Measurements from ENCODE around the gene CPVL.

The CPVL gene

DNA sequence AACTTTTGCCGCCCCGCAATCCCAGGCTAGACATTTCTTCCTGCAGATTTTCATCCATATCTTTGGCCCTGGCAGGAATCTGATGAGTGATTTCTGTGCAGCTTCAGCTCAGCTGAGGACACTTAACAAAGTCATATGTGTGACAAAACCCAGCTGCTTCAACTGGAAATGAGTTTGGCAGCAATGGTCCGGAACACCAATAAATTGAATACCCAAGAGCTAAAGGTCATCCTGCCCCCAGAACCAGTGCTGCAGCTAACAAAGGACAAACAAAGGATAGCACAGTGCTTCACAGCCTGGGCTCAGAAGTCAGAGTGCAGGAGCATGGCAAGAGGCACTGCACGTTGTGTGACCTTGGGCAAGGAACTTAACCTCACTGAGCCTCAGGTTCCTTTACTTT, 148.2 kb downstream of the CPVL start:
- CTCF ChIA-PET = no interaction called here

DNA sequence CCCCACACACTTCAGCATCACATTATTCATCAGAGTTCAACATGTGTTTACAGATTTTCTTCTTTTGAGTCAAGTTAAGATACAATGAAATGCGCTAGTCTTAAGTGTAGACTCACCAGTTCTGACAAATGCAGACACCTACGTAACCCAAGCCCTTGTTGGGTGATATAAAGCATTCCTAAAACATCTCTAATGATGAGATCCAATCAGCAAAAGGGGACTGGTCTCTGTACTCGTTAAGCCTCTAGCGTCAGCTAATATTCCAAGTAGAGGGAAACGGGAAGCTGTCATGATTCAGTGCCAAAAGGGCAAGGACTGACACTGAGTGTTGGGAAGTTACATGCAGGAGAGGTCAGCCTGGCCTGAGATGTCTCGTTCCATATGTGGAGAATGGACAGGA, 149.5 kb downstream of the CPVL start:
- TF ChIP-seq, protein P1, sequence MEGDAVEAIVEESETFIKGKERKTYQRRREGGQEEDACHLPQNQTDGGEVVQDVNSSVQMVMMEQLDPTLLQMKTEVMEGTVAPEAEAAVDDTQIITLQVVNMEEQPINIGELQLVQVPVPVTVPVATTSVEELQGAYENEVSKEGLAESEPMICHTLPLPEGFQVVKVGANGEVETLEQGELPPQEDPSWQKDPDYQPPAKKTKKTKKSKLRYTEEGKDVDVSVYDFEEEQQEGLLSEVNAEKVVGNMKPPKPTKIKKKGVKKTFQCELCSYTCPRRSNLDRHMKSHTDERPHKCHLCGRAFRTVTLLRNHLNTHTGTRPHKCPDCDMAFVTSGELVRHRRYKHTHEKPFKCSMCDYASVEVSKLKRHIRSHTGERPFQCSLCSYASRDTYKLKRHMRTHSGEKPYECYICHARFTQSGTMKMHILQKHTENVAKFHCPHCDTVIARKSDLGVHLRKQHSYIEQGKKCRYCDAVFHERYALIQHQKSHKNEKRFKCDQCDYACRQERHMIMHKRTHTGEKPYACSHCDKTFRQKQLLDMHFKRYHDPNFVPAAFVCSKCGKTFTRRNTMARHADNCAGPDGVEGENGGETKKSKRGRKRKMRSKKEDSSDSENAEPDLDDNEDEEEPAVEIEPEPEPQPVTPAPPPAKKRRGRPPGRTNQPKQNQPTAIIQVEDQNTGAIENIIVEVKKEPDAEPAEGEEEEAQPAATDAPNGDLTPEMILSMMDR (conservative IDR thresholded peaks at IDR 0.05; ENCODE audit: low read depth) = no peak
- no peak overlapping the region for H3K27ac ChIP-seq
- ChIA-PET CTCF (no interaction called here), POLR2A (ENCODE audit: low non-redundant PET) (no interaction called here)
- no peak for DNase-seq (ENCODE audit: low spot score)

More for the DNA sequence above, 148.2 kb downstream of the CPVL start:
- H3K27ac ChIP-seq = no peak overlapping the region
- no peak for DNase-seq (ENCODE audit: low spot score)
- POLR2A ChIA-PET (ENCODE audit: low non-redundant PET) = interaction anchor here (0.6 kb wide), 1 partner anchor 67 kb away, joined by 3 read pairs; no protein-coding TSS in a partner anchor
- TF ChIP-seq, protein P1 (conservative IDR thresholded peaks at IDR 0.05; ENCODE audit: low read depth) = no peak

DNA sequence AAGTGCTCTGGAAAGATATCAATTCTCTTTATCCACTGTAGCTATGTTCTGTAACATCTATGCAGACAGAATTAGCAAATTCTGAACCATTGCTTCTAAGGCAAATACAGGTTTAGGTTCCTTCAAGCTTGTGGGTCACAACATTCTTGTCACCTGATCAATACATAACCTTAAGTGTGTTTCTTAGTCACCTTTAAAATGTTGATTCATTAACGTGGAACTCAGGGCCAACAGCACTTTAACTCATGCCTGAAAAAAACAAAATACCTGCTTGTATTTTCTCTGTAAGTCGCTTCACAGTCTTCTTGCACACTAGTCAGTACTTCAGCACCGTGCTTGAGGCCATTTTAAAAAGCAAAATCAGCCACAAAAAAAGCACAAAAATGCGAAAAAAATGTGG, 153.0 kb downstream of the CPVL start:
- POLR2A ChIA-PET (ENCODE audit: low non-redundant PET) = no interaction called here
- H3K27ac ChIP-seq = no peak overlapping the region
- DNase-seq (ENCODE audit: low spot score) = no peak
- TF ChIP-seq, protein P1 (conservative IDR thresholded peaks at IDR 0.05; ENCODE audit: low read depth) = no peak
- CTCF ChIA-PET = no interaction called here

DNA sequence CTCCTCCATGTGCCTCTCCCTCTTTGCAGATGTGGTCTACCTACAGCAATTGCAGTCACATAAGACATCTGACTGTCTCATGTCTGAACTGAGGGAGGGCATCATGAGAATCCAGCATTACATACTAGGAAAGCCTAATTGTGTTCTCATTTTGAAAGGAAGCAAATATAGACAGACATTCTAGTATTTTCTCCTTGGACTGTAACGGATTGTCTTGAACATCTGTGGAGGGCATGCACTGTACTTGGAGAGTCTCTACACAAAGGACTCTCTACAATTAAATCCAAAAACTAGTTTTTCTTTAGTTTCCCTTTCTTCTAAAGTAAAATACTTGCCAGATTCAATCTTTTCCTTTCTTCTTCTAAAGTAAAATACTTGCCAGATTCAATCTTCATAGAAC, 153.5 kb downstream of the CPVL start:
- CTCF ChIA-PET = no interaction called here
- no peak overlapping the region for H3K27ac ChIP-seq
- POLR2A ChIA-PET (ENCODE audit: low non-redundant PET) = no interaction called here
- TF ChIP-seq, protein P1 (conservative IDR thresholded peaks at IDR 0.05; ENCODE audit: low read depth) = no peak
- DNase-seq (ENCODE audit: low spot score) = no peak

DNA sequence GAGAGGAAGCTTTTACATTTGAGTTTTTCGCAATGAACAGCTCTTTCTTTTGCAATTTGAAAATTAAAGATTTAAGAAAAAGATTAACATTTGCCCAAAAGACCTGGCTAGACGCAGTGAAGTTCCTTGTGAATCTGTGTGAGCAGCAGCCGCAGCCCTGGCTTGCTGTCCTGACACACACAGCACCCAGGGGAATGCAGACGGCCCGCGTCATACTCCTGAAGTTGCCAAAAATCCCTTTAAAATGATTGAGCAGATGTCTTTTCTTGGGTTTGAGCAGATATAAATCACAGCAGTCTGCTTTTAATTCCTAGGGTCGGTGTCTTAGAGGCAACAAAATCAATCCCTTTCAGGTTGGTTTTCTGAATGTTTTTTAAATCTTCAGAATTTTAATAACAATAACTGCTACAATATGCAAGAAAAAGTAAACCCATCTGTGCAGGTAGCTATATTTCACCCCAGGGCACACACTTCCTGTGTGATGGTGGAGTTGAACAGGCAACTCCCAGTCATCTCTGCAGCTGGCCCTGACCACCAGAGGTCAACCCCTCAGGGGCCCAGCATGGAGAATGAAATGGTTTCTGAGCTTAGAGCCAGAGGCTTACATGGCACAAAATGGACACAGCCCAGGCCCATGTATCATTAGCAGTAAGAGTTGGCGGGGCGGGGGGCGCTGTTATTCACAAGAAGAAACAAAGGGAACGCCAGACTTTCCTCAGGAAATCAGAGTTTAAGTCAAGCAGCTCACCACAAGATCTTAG, 156.0 kb downstream of the CPVL start:
- no peak for DNase-seq (ENCODE audit: low spot score)
- H3K27ac ChIP-seq = no peak overlapping the region
- TF ChIP-seq, protein P1 (conservative IDR thresholded peaks at IDR 0.05; ENCODE audit: low read depth) = no peak
- CTCF ChIA-PET = interaction anchor here (0.6 to 0.7 kb wide), 2 partner anchors 56 to 537 kb away, joined by 4 to 5 read pairs; no protein-coding TSS in a partner anchor
- POLR2A ChIA-PET (ENCODE audit: low non-redundant PET) = no interaction called here

DNA sequence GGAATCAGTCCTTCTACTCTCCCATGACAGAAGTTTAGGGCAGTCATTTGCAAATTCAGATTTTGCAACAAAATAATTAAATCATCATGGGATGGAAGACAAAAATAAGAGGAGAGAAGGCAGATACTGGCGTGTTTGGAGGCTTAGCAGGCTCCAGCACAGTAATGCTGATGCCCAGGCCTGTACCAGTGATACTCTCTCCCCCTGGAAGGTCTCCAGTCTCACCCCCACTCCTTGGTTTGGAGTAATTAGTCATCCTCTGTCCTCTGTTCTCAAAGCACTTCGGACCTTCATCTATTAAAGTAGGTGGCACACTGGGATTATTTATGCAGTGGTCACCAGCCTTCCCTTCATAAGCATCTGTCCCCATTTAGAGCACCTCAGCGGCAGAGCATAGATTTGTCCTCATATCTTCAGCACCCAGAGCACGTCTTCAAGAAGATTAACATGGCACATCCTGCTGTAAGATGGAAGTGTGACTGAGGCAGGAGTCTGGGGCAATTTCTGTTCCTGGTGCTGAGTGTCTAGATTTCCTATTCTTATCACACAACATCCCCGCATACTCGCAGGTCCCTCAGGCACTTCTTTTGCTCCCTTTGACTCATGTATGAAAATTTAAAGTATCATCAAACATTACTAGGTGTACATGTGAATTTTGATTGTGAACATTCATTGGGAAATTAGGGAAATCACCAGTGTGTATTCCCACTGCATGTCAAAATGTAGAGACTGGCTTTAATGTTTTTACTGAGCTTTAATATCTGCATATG, 156.9 kb downstream of the CPVL start:
- TF ChIP-seq, protein P1 (conservative IDR thresholded peaks at IDR 0.05; ENCODE audit: low read depth) = no peak
- CTCF ChIA-PET = interaction anchor here (0.6 to 1.0 kb wide), 2 partner anchors 62 to 538 kb away, joined by 4 read pairs; no protein-coding TSS in a partner anchor
- DNase-seq (ENCODE audit: low spot score) = no peak
- POLR2A ChIA-PET (ENCODE audit: low non-redundant PET) = no interaction called here
- peak overlapping the region; percentile 18; the same call in 1 of the 2 replicates for H3K27ac ChIP-seq
